LNCaP clone FGC (cell line): ENCODE data around the gene CRELD2.

Experiments used
- DNase-seq: peaks from one replicate; pipeline ENCODE4 v3.0.0-alpha.2; 2011; ENCODE audit warnings: low read depth
- H3K4me3 ChIP-seq: 2 replicates; pipeline ENCODE4 v1.5.1; 2011; ENCODE audit warnings: mild to moderate bottlenecking, low read depth, low read length, control low read depth
- TF ChIP-seq, protein P1 (sequence below): IDR thresholded peaks from 2 replicates; pipeline ENCODE4 v1.5.1; 2012; ENCODE audit warnings: mild to moderate bottlenecking; ENCODE audit not compliant: control insufficient read depth, insufficient read depth; ENCODE audit errors: extremely low read depth

The CRELD2 gene

DNA sequence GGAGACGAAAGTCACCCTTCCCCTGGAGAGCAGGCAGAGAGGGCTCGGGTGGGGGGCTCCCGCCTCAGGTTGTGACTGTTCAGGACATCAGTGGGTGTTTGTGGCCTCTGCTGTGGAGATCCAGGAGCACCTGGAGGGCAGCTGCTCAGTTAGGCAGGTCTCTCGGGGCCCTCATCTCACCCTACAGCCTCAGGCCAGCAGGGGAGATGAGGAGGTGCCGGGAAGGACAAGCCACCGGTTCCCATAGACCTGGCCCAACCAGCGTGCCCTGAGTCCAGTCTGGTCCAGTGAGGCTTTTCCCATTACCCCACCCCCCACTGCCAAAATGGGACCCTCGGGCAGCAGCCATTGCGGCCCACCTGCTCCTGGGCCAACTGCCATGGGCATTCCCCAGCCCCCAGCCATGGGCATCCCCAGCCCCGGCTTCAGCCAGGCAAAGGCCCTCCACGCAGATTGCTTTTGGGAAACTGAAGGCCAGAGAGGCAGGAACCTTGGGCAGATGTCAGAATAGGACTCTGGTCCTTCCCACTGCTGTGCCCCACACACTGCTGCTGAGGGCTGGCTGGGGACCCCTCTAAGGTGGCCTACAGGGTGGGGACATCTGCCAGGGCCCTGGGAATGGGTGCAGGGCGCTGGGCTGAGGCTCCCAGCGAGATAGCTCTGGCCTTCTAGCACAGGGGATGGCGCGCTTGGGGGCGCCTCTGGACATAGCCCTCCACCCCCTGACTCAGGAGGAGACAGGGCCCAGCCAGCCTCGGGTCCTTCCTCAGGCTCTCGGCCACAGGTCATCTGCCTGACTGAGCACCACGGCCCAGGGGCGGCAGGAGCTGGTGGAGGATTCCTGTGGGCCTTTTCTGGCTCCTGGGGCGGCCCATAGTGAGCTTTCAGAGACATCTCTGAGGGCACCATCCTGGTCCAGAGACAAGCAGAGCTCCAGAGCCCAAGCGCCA is 46.9 kb downstream of the CRELD2 start:
- TF ChIP-seq, protein P1, sequence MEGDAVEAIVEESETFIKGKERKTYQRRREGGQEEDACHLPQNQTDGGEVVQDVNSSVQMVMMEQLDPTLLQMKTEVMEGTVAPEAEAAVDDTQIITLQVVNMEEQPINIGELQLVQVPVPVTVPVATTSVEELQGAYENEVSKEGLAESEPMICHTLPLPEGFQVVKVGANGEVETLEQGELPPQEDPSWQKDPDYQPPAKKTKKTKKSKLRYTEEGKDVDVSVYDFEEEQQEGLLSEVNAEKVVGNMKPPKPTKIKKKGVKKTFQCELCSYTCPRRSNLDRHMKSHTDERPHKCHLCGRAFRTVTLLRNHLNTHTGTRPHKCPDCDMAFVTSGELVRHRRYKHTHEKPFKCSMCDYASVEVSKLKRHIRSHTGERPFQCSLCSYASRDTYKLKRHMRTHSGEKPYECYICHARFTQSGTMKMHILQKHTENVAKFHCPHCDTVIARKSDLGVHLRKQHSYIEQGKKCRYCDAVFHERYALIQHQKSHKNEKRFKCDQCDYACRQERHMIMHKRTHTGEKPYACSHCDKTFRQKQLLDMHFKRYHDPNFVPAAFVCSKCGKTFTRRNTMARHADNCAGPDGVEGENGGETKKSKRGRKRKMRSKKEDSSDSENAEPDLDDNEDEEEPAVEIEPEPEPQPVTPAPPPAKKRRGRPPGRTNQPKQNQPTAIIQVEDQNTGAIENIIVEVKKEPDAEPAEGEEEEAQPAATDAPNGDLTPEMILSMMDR = no peak
- DNase-seq = no peak
- H3K4me3 ChIP-seq = no peak overlapping the region

DNA sequence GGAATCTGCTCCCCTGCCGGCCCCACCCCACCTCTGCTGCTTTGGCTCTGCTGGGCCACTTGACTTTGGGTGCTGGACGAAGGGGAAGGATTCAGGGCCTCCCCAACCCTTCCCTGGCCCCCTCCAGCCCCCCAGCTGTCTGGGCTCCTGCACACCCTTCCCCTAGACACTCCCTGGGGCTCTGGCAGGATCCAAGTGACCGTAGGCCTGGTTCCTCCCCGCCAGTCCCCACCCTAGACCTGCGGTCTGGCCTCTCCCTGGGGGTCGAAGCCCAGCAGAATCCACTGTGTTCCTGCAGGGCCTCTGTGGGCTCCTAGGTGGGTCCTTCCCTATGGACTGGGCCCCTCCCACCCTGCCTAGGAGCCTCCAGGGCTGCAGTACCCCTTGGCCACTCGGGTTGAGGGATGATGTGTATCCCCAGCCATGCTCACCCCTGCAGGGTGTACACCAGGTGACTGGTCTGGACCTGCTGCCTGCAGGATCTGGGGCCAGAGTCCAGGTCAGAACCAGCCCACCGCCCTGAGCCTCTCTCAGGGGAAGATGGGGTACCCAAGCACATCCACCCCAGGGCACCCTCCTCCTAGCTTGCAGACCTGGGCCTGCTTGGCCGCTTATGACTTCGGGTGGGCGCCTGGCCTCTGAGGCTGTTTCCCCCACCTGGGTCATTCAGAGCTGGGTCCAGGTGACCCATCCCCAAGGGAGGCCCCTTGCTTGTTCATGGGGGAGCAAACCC is 47.8 kb downstream of the CRELD2 start:
- H3K4me3 ChIP-seq = no peak overlapping the region
- TF ChIP-seq, protein P1 = no peak
- DNase-seq = no peak

DNA sequence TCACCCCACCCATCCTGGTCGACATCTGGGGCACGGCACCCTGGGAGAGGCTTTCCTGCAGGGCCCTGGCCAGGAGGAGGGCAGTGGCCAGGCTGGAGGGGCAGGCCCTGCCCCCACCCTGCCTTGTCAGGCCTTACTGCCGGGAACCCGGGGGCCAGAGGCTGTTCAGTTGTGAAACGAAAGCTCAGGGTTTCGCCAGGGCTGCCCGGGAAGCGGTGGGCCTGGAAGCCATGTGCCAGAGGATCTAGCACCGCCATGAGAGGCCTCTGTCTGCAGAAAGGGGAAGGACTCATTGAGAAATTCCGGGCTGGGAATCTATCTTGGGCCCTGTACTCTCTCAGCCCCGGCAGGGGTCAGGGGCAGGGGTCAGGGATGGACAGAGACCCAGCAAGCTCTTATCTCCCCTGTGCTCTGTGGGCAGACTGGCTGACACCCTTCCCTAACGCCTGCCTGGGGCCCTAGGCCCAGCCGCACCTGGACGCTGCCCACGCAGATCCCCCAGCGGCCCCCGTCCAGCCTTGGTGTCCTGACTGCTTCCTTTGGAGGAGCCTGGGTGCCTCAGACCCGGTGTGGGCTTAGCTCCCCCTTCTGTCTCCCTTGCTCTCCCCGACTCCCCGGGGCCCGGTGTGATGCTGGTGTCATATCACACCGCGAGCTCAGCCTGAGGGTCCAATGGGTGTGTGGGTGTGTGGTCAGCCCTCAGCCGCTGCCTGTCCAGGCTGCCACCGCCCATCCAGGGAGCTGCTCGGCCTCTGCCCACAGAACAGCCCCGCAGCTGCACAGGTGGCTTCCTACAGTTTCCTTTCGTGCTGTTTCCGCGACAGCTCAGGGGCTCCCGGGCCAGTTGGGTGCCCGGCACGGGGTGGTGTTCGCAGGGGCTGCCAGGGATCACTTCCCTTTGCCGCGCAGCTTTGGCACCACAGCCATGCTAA is 48.6 kb downstream of the CRELD2 start:
- DNase-seq = no peak
- TF ChIP-seq, protein P1 = no peak
- H3K4me3 ChIP-seq = no peak overlapping the region

- TF ChIP-seq, protein P1 = no peak
- no peak overlapping the region for H3K4me3 ChIP-seq
- DNase-seq = no peak
Observed at GRCh38 chr22:49967706-49968208, 49.3 kb downstream of the CRELD2 start.

DNA sequence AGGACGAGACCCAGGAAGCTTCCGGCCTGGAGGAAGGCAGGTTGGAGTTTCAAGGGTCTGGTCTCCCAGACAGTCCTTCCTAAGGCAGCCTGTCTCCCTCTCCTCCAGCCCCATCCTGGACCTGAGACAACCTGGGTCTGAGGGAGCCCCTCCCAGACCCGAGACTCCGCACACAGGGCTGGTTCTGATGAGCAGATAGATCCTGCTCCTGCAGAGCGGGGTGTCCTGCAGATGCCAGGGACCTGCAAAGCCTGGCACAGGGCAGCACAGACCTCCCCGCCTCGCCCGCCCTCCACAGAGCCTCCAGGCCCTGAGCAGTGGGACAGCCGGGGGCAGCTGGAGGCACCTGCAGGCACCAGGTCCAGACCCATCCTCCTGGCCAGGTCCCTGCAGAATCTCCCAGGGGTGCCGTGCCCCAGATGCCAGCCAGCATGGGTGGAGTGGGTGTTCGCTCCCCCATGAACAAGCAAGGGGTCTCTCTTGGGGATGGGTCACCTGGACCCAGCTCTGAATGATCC is 49.9 kb downstream of the CRELD2 start:
- TF ChIP-seq, protein P1 = no peak
- H3K4me3 ChIP-seq = no peak overlapping the region
- no peak for DNase-seq

- H3K4me3 ChIP-seq = no peak overlapping the region
- DNase-seq = no peak
- TF ChIP-seq, protein P1 = no peak
Observed at GRCh38 chr22:49968831-49969661, 50.6 kb downstream of the CRELD2 start.
